BJ (cell line): ENCODE measurements around the gene COBL. TPM values are rescaled to one million over a fixed set of nuclear protein-coding genes. Genes with fewer than 3 reads are reported as not detected.

Experiments used
- CTCF ChIA-PET: fragments of 350-600 bp; formaldehyde crosslinking; extraction: SDS; loops from one replicate; lab custom pipeline; 2021; ENCODE audit warnings: antibody characterized with exemption, inconsistent platforms; lab: Yijun Ruan, JAX
- POLR2A ChIA-PET: fragments of 300-600 bp; sonication (Branson Sonifier 250); formaldehyde crosslinking; extraction: SDS; loops from one replicate; lab custom pipeline; 2021; ENCODE audit warnings: antibody characterized with exemption; lab: Charles Lee
- DNase-seq: peaks from one replicate; pipeline ENCODE4 v3.0.0-alpha.2; 2011; ENCODE audit warnings: low read depth
- H3K27me3 ChIP-seq: 2 replicates; pipeline ENCODE4 v1.6.0; 2011; ENCODE audit warnings: low read length; ENCODE audit not compliant: control insufficient read depth, insufficient read depth
- H3K36me3 ChIP-seq: 2 replicates; pipeline ENCODE4 v1.5.1; 2011; ENCODE audit warnings: low read length; ENCODE audit not compliant: control insufficient read depth, insufficient read depth
- H3K4me3 ChIP-seq: 2 replicates; pipeline ENCODE4 v1.5.1; 2011; ENCODE audit warnings: low read depth, mild to moderate bottlenecking, control low read depth, low read length
- polyA plus RNA-seq: library from polyadenylated mRNA; depleted of rRNA; stranded (reverse); fragments of >200 nt; gene quantifications from 2 replicates; pipeline ENCODE4 v1.2.3, GENCODE V29; 2011
- TF ChIP-seq, protein P1 (sequence below): IDR thresholded peaks from 2 replicates; pipeline ENCODE4 v1.5.1; 2011; ENCODE audit warnings: low read depth, mild to moderate bottlenecking, control low read depth, inconsistent platforms, low read length, moderate library complexity; ENCODE audit not compliant: insufficient read depth

The COBL gene
- polyA plus RNA-seq, 1 experiment, result not detected

DNA sequence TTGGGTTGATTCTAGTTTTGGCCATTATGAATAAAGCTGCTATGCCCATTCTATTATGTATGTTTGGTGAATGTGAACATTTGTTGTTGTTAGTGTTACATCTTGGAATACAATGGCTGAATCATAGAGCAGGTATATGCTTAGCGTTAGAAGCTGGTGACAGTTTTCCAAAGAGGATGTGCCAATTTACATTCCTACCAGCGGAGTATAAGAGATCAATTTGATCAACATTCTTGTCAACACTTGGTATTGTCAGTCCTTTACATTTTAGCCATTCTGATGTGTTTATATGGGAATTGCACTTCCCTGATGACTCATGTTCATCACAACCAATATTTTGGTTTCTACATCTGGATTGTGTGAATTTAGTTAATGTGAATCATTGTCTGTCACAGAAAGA, 37.8 kb upstream of the COBL start:
- TF ChIP-seq, protein P1, sequence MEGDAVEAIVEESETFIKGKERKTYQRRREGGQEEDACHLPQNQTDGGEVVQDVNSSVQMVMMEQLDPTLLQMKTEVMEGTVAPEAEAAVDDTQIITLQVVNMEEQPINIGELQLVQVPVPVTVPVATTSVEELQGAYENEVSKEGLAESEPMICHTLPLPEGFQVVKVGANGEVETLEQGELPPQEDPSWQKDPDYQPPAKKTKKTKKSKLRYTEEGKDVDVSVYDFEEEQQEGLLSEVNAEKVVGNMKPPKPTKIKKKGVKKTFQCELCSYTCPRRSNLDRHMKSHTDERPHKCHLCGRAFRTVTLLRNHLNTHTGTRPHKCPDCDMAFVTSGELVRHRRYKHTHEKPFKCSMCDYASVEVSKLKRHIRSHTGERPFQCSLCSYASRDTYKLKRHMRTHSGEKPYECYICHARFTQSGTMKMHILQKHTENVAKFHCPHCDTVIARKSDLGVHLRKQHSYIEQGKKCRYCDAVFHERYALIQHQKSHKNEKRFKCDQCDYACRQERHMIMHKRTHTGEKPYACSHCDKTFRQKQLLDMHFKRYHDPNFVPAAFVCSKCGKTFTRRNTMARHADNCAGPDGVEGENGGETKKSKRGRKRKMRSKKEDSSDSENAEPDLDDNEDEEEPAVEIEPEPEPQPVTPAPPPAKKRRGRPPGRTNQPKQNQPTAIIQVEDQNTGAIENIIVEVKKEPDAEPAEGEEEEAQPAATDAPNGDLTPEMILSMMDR, result no peak
- no peaks in the 10 kb centered on the region for H3K36me3 ChIP-seq
- CTCF ChIA-PET, result no interaction called here
- POLR2A ChIA-PET, result no interaction called here
- H3K27me3 ChIP-seq, result no peaks in the 10 kb centered on the region
- DNase-seq, result no peak
- no peak overlapping the region for H3K4me3 ChIP-seq

- TF ChIP-seq, protein P1, result no peak
- Histone ChIP-seq H3K27me3 (no peaks in the 10 kb centered on the region), H3K36me3 (no peaks in the 10 kb centered on the region), H3K4me3 (no peak overlapping the region)
- no peak for DNase-seq
- POLR2A ChIA-PET, result no interaction called here
- CTCF ChIA-PET, result interaction anchor here (0.6 kb wide), 1 partner anchor 15 kb away, joined by 3 read pairs; no protein-coding TSS in a partner anchor
These were observed 35.8 kb upstream of the COBL start for GRCh38 chr7:51352174-51353100.

DNA sequence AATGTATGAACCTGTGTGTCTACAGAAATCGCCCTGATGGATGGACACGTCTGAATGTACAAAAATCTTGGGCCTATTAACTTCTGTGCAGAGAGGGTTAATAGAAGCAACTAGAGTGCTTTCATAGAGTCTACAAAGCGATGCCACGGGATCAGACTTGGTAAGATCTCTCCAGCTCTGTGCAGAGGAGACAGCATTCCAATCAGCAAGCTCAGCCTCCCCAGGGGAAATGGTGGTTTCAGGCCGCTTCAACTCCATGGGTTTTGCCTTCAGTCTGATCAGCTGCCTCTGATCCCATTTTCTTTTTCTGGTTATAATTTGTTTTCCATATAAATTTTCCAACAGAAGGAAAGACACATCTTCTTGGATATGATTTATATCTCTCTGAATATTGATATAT, 35.1 kb upstream of the COBL start:
- H3K27me3 ChIP-seq, result no peaks in the 10 kb centered on the region
- DNase-seq, result no peak
- H3K4me3 ChIP-seq, result no peak overlapping the region
- no peaks in the 10 kb centered on the region for H3K36me3 ChIP-seq
- TF ChIP-seq, protein P1, result no peak
- CTCF ChIA-PET, result no interaction called here
- POLR2A ChIA-PET, result no interaction called here

- Histone ChIP-seq H3K4me3 (no peak overlapping the region), H3K27me3 (no peaks in the 10 kb centered on the region), H3K36me3 (no peaks in the 10 kb centered on the region)
- POLR2A ChIA-PET, result no interaction called here
- DNase-seq, result no peak
- TF ChIP-seq, protein P1, result no peak
- CTCF ChIA-PET, result no interaction called here
These were observed 33.9 kb upstream of the COBL start for GRCh38 chr7:51350546-51350896.

GRCh38 chr7:51349820-51350545, 33.4 kb upstream of the COBL start:
- Histone ChIP-seq H3K4me3 (no peak overlapping the region), H3K36me3 (no peaks in the 10 kb centered on the region), H3K27me3 (no peaks in the 10 kb centered on the region)
- ChIA-PET CTCF (no interaction called here), POLR2A (no interaction called here)
- TF ChIP-seq, protein P1, result no peak
- no peak for DNase-seq
